ENCODE data around the gene CHRNA9. TPM values are rescaled to one million over a fixed set of nuclear protein-coding genes. Genes with fewer than 3 reads are reported as not detected.

CHRNA9 gene
- total and polyA plus RNA-seq, 2 of the 13 experiments (the other 11 are each of a cell fraction or from before 2014, with no cell fraction given), result not detected

DNA sequence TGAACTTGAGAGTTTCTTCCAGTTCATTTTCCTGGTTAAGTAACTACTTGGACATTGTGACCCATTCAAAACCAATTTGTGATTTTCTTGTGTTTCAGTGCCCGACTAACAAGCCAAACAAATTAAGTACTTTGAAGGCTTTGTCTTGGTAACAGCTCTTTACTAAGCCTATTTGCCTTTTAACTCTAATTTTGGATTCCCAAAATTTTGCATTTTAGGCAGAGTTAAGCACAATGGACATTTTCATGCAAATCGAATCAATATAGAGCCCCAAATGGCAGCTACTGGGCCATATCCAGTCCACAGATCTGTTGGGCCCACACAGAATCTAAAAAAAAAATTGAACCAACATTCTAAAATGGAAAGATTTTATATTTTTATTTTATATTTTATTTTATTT lies 31.4 kb upstream of the CHRNA9 start:
- CTCF ChIA-PET (ENCODE audit: low intra/inter-chr PET ratio, low total read pairs), result no interaction called here
- Histone ChIP-seq H3K4me2 (ENCODE audit: low read depth, low read length) (no peak overlapping the region), H3K9ac (ENCODE audit: insufficient read depth, low read depth, low read length) (no peak overlapping the region), H3K36me3 (replicated peaks in 1 of 2; ENCODE audit: control insufficient read depth in 1 of 2, insufficient read depth in 2 of 2, low read length in 2 of 2) (no peaks in the 10 kb centered on the region), H3K27ac (ENCODE audit: extremely low read length, insufficient read depth, low read length) (no peak overlapping the region), H4K20me1 (ENCODE audit: insufficient read depth, low read length) (no peaks in the 10 kb centered on the region), H3K4me1 (ENCODE audit: insufficient read depth, low read length) (no peaks in the 10 kb centered on the region; the same call in 1 of the 2 replicates), H2AFZ (ENCODE audit: low read length) (no peak overlapping the region), H3K27me3 (ENCODE audit: control insufficient read depth in 1 of 2, insufficient read depth in 2 of 2, low read length in 2 of 2) (no peaks in the 10 kb centered on the region), H3K4me3 (replicated peaks in 1 of 3; ENCODE audit: insufficient read depth in 1 of 3, low read depth in 2 of 3, low read length in 3 of 3) (no peak overlapping the region), H3K9me3 (ENCODE audit: low read length) (no peaks in the 10 kb centered on the region), H3K79me2 (ENCODE audit: insufficient read depth, low read length) (no peaks in the 10 kb centered on the region)
- no peak for ATAC-seq
- in situ Hi-C loops (cut with HindIII; ENCODE audit: extremely low pct_ligation_motif_present, low pct_unique_long_range_greater_than_20kb) (no loop called here), intact Hi-C loops (cut with micrococcal nuclease; ENCODE audit: unreplicated experiment) (no loop called here)
- no peak for DNase-seq (ENCODE audit: low spot score)
- BruUV-seq (replicated peaks), result no TSS peak
- 51% methylated on average over 2 of the region's 2 CpGs for WGBS (ENCODE audit: low lambda C conversion rate)
- POLR2A ChIA-PET, result no interaction called here
- TF ChIP-seq STAT5B (CRISPR knock-in tag; IDR thresholded peaks at IDR 0.05), result no peak
- TF ChIP-seq, protein P1, sequence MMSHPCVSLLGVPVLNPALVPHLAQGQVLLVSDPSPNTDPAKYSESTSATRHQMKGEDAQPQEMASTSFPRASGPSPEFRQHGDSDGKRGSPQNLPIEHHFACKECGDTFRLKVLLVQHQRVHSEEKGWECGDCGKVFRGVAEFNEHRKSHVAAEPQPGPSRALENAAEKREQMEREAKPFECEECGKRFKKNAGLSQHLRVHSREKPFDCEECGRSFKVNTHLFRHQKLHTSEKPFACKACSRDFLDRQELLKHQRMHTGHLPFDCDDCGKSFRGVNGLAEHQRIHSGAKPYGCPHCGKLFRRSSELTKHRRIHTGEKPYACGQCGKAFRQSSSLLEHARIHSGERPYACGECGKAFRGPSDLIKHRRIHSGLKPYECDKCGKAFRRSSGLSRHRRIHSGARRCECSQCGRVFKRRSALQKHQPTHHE (CRISPR knock-in tag; IDR thresholded peaks at IDR 0.05; ENCODE audit: borderline replicate concordance), result no peak
- no peak for FAIRE-seq

DNA sequence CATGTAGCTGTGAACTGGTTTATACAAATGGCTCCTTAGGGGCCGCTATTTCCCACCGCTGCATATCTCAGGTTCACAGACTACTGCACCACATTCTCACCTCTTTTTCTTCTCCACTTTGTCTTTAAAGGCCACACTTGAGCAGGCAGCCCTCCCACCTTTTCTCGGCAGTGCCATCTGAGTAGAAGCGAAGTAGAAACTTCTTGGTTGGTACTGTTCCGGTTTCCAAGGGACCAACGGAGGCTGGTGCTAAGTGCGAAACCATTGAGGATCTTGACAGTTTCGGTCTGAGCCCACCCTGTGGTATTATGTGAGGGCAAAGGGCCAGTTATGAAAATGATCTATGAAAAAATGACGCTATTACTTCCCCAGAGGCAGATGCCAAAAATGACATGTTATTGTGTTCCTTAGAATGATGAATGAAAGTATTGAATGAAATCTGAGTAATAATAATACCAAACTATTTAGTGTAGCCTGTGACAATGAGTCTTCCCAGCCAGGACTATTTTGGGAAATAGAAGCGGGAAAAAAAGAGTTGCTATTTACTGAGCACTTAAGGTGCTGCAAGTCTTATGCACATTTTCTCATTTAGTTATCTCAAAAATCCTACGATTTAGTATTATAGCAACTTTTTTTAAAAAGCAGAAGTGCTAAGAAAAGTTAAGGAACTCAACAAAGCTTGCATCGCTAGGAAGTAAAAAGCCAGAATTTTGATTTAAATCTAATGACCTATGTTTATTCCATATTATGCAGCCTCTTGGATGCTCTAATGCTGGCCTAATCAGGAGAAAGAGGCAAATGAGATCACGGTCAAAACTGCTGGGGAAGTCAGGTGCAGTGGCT lies 29.6 kb upstream of the CHRNA9 start:
- Histone ChIP-seq H3K27ac (ENCODE audit: extremely low read length, insufficient read depth, low read length) (no peak overlapping the region), H3K4me3 (replicated peaks in 1 of 3; ENCODE audit: insufficient read depth in 1 of 3, low read depth in 2 of 3, low read length in 3 of 3) (no peak overlapping the region), H3K9me3 (ENCODE audit: low read length) (no peaks in the 10 kb centered on the region), H4K20me1 (ENCODE audit: insufficient read depth, low read length) (no peaks in the 10 kb centered on the region), H3K4me1 (ENCODE audit: insufficient read depth, low read length) (peaks cover 5% of the 10 kb centered on the region; the same call in 1 of the 2 replicates), H3K27me3 (ENCODE audit: control insufficient read depth in 1 of 2, insufficient read depth in 2 of 2, low read length in 2 of 2) (no peaks in the 10 kb centered on the region), H3K79me2 (ENCODE audit: insufficient read depth, low read length) (no peaks in the 10 kb centered on the region), H3K36me3 (replicated peaks in 1 of 2; ENCODE audit: control insufficient read depth in 1 of 2, insufficient read depth in 2 of 2, low read length in 2 of 2) (no peaks in the 10 kb centered on the region), H2AFZ (ENCODE audit: low read length) (no peak overlapping the region), H3K4me2 (ENCODE audit: low read depth, low read length) (no peak overlapping the region), H3K9ac (ENCODE audit: insufficient read depth, low read depth, low read length) (no peak overlapping the region)
- intact Hi-C loops (cut with micrococcal nuclease; ENCODE audit: unreplicated experiment), result no loop called here
- DNase-seq (ENCODE audit: low spot score), result no peak
- ChIA-PET POLR2A (no interaction called here), CTCF (ENCODE audit: low intra/inter-chr PET ratio, low total read pairs) (no interaction called here)
- in situ Hi-C loops (cut with HindIII; ENCODE audit: extremely low pct_ligation_motif_present, low pct_unique_long_range_greater_than_20kb), result loop anchor here (5.0 kb wide), 1 partner anchor 153 kb away; no protein-coding TSS in a partner anchor
- no peak for ATAC-seq
- BruUV-seq (replicated peaks), result no TSS peak
- no peak for FAIRE-seq
- 60% methylated on average over 13 of the region's 13 CpGs for WGBS (ENCODE audit: low lambda C conversion rate)
- TF ChIP-seq ZNF607 (CRISPR knock-in tag; IDR thresholded peaks at IDR 0.05; ENCODE audit: borderline replicate concordance), result no peak
- no peak for TF ChIP-seq JDP2 (CRISPR knock-in tag; IDR thresholded peaks at IDR 0.05; ENCODE audit: borderline replicate concordance)
- no peak for TF ChIP-seq ARNTL (CRISPR knock-in tag; IDR thresholded peaks at IDR 0.05)
- no peak for TF ChIP-seq ZNF619 (CRISPR knock-in tag; IDR thresholded peaks at IDR 0.05)
- no peak for TF ChIP-seq HDAC6 (IDR thresholded peaks at IDR 0.05; ENCODE audit: low read depth, low read length)
- TF ChIP-seq, protein P2, sequence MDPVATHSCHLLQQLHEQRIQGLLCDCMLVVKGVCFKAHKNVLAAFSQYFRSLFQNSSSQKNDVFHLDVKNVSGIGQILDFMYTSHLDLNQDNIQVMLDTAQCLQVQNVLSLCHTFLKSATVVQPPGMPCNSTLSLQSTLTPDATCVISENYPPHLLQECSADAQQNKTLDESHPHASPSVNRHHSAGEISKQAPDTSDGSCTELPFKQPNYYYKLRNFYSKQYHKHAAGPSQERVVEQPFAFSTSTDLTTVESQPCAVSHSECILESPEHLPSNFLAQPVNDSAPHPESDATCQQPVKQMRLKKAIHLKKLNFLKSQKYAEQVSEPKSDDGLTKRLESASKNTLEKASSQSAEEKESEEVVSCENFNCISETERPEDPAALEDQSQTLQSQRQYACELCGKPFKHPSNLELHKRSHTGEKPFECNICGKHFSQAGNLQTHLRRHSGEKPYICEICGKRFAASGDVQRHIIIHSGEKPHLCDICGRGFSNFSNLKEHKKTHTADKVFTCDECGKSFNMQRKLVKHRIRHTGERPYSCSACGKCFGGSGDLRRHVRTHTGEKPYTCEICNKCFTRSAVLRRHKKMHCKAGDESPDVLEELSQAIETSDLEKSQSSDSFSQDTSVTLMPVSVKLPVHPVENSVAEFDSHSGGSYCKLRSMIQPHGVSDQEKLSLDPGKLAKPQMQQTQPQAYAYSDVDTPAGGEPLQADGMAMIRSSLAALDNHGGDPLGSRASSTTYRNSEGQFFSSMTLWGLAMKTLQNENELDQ (CRISPR knock-in tag; IDR thresholded peaks at IDR 0.05; ENCODE audit: borderline replicate concordance), result no peak
- no peak for TF ChIP-seq ZNF768 (CRISPR knock-in tag; IDR thresholded peaks at IDR 0.05)
- TF ChIP-seq, protein P3, sequence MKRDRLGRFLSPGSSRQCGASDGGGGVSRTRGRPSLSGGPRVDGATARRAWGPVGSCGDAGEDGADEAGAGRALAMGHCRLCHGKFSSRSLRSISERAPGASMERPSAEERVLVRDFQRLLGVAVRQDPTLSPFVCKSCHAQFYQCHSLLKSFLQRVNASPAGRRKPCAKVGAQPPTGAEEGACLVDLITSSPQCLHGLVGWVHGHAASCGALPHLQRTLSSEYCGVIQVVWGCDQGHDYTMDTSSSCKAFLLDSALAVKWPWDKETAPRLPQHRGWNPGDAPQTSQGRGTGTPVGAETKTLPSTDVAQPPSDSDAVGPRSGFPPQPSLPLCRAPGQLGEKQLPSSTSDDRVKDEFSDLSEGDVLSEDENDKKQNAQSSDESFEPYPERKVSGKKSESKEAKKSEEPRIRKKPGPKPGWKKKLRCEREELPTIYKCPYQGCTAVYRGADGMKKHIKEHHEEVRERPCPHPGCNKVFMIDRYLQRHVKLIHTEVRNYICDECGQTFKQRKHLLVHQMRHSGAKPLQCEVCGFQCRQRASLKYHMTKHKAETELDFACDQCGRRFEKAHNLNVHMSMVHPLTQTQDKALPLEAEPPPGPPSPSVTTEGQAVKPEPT (CRISPR knock-in tag; IDR thresholded peaks at IDR 0.05; ENCODE audit: low read depth), result no peak
- TF ChIP-seq TCF12 (IDR thresholded peaks at IDR 0.05), result no peak
- TF ChIP-seq TCF12 (CRISPR knock-in tag; IDR thresholded peaks at IDR 0.05), result no peak
